Measurements from ENCODE around the gene BCL2L12. TPM values are rescaled to one million over a fixed set of nuclear protein-coding genes. Genes with fewer than 3 reads are reported as not detected.
A peak's percentile ranks its signal among the peaks of the same experiment; 100 is the strongest.

BCL2L12 gene
- total RNA-seq, 1 donor = 5.1 TPM

- peak; percentile 85 for DNase-seq (ENCODE audit: insufficient read length, low spot score, missing footprints)
- H4K20me1 ChIP-seq (ENCODE audit: insufficient read depth, low read length) = peaks cover 13% of the 10 kb centered on the region
- H3K9me3 ChIP-seq (ENCODE audit: low read depth, low read length) = no peaks in the 10 kb centered on the region
- H3K4me1 ChIP-seq (ENCODE audit: insufficient read depth, low read length) = peaks cover 26% of the 10 kb centered on the region
- H3K4me2 ChIP-seq (ENCODE audit: insufficient read depth, low read length) = no peak overlapping the region
- TF ChIP-seq CTCF (IDR thresholded peaks at IDR 0.05; ENCODE audit: extremely low read depth, low read depth, low read length) = no peak
- peaks cover 42% of the 10 kb centered on the region for H3K36me3 ChIP-seq (ENCODE audit: insufficient read depth, low read length)
- H3K4me3 ChIP-seq (ENCODE audit: insufficient read depth, low read length) = no peak overlapping the region
- no peaks in the 10 kb centered on the region for H3K27me3 ChIP-seq (ENCODE audit: insufficient read depth, low read length)
- no peak overlapping the region for H2AFZ ChIP-seq (ENCODE audit: low read length)
- peaks cover 8% of the 10 kb centered on the region for H3K79me2 ChIP-seq (ENCODE audit: insufficient read depth, low read length)
- H3K27ac ChIP-seq (ENCODE audit: low read depth, low read length) = no peak overlapping the region
Observed at GRCh38 chr19:49686503-49687088, 20.9 kb downstream of the BCL2L12 start.

- TF ChIP-seq CTCF (IDR thresholded peaks at IDR 0.05; ENCODE audit: extremely low read depth, low read depth, low read length) = no peak
- H3K4me3 ChIP-seq (ENCODE audit: insufficient read depth, low read length) = no peak overlapping the region
- H3K79me2 ChIP-seq (ENCODE audit: insufficient read depth, low read length) = peaks cover 4% of the 10 kb centered on the region
- no peak overlapping the region for H2AFZ ChIP-seq (ENCODE audit: low read length)
- no peaks in the 10 kb centered on the region for H3K27me3 ChIP-seq (ENCODE audit: insufficient read depth, low read length)
- peaks cover 36% of the 10 kb centered on the region for H3K36me3 ChIP-seq (ENCODE audit: insufficient read depth, low read length)
- H4K20me1 ChIP-seq (ENCODE audit: insufficient read depth, low read length) = peaks cover 8% of the 10 kb centered on the region
- no peak overlapping the region for H3K4me2 ChIP-seq (ENCODE audit: insufficient read depth, low read length)
- H3K9me3 ChIP-seq (ENCODE audit: low read depth, low read length) = no peaks in the 10 kb centered on the region
- H3K4me1 ChIP-seq (ENCODE audit: insufficient read depth, low read length) = peaks cover 24% of the 10 kb centered on the region
- no peak overlapping the region for H3K27ac ChIP-seq (ENCODE audit: low read depth, low read length)
- DNase-seq (ENCODE audit: insufficient read length, low spot score, missing footprints) = peak; percentile 44
Observed at GRCh38 chr19:49687150-49687549, 21.4 kb downstream of the BCL2L12 start.

- Histone ChIP-seq H2AFZ (ENCODE audit: low read length) (no peak overlapping the region), H3K4me2 (ENCODE audit: insufficient read depth, low read length) (no peak overlapping the region), H3K9me3 (ENCODE audit: low read depth, low read length) (no peaks in the 10 kb centered on the region), H3K4me1 (ENCODE audit: insufficient read depth, low read length) (peaks cover 20% of the 10 kb centered on the region), H3K4me3 (ENCODE audit: insufficient read depth, low read length) (no peak overlapping the region), H3K27ac (ENCODE audit: low read depth, low read length) (no peak overlapping the region), H3K79me2 (ENCODE audit: insufficient read depth, low read length) (peaks cover 4% of the 10 kb centered on the region), H3K36me3 (ENCODE audit: insufficient read depth, low read length) (peaks cover 31% of the 10 kb centered on the region), H4K20me1 (ENCODE audit: insufficient read depth, low read length) (peaks cover 3% of the 10 kb centered on the region), H3K27me3 (ENCODE audit: insufficient read depth, low read length) (no peaks in the 10 kb centered on the region)
- no peak for TF ChIP-seq CTCF (IDR thresholded peaks at IDR 0.05; ENCODE audit: extremely low read depth, low read depth, low read length)
- DNase-seq (ENCODE audit: insufficient read length, low spot score, missing footprints) = peak; percentile 91
Observed at GRCh38 chr19:49687566-49688316, 22.0 kb downstream of the BCL2L12 start.

GRCh38 chr19:49688531-49689132, 22.9 kb downstream of the BCL2L12 start:
- H3K4me2 ChIP-seq (ENCODE audit: insufficient read depth, low read length) = no peak overlapping the region
- peaks cover 25% of the 10 kb centered on the region for H3K36me3 ChIP-seq (ENCODE audit: insufficient read depth, low read length)
- H3K27ac ChIP-seq (ENCODE audit: low read depth, low read length) = no peak overlapping the region
- DNase-seq (ENCODE audit: insufficient read length, low spot score, missing footprints) = peak; percentile 87
- no peak for TF ChIP-seq CTCF (IDR thresholded peaks at IDR 0.05; ENCODE audit: extremely low read depth, low read depth, low read length)
- peaks cover 3% of the 10 kb centered on the region for H4K20me1 ChIP-seq (ENCODE audit: insufficient read depth, low read length)
- peaks cover 20% of the 10 kb centered on the region for H3K4me1 ChIP-seq (ENCODE audit: insufficient read depth, low read length)
- H2AFZ ChIP-seq (ENCODE audit: low read length) = no peak overlapping the region
- H3K9me3 ChIP-seq (ENCODE audit: low read depth, low read length) = no peaks in the 10 kb centered on the region
- H3K27me3 ChIP-seq (ENCODE audit: insufficient read depth, low read length) = no peaks in the 10 kb centered on the region
- peaks cover 4% of the 10 kb centered on the region for H3K79me2 ChIP-seq (ENCODE audit: insufficient read depth, low read length)
- no peak overlapping the region for H3K4me3 ChIP-seq (ENCODE audit: insufficient read depth, low read length)
